GM12878 (cell line): ENCODE measurements around the gene VCPKMT. TPM values are rescaled to one million over a fixed set of nuclear protein-coding genes. Genes with fewer than 3 reads are reported as not detected.
A peak's percentile ranks its signal among the peaks of the same experiment; 100 is the strongest.

Experiments used
- ATAC-seq: fragments of 200-7000 bp; cut with Tn5 transposase; 3 replicates; pipeline ENCODE4 v1.9.1; 2020; ENCODE audit warnings: mild to moderate bottlenecking, moderate library complexity
- BruUV-seq: library from RNA; stranded (reverse); fragments of 400-500 nt; replicated peaks from 2 replicates; lab custom pipeline; 2021; lab: Mats Ljungman, UMichigan
- CTCF ChIA-PET: fragments of 300-600 bp; sonication (Branson Sonifier 250); formaldehyde crosslinking; extraction: SDS; loops from one replicate; lab custom pipeline; 2021; ENCODE audit warnings: inconsistent platforms; lab: Yijun Ruan, JAX
- POLR2A ChIA-PET: fragments of 350-600 bp; formaldehyde crosslinking; extraction: SDS; loops from one replicate; lab custom pipeline; 2021; ENCODE audit warnings: inconsistent platforms; lab: Charles Lee
- RAD21 ChIA-PET: fragments of 300-600 bp; sonication (Branson Sonifier 250); formaldehyde crosslinking; loops from one replicate; lab custom pipeline; 2023; ENCODE audit warnings: antibody characterized with exemption; ENCODE audit not compliant: unreplicated experiment; lab: Charles Lee
- SMC1A ChIA-PET: fragments of 300-600 bp; sonication (Branson Sonifier 250); formaldehyde crosslinking; loops from one replicate; lab custom pipeline; 2023; ENCODE audit not compliant: unreplicated experiment, uncharacterized antibody; lab: Charles Lee
- DNase-seq: peaks from one replicate; pipeline ENCODE4 v3.0.0-alpha.2; 2011; ENCODE audit warnings: low read depth, low spot score
- FAIRE-seq: peaks from 3 replicates; lab custom pipeline; 2011; peaks lifted over from hg19 to GRCh38; lab: Jason Lieb, UNC
- H2AFZ ChIP-seq: 2 replicates; pipeline ENCODE4 v1.6.0; 2011; ENCODE audit warnings: low read depth, low read length, control low read depth; ENCODE audit not compliant: control insufficient read depth
- H3K27ac ChIP-seq: 2 replicates; pipeline ENCODE4 v1.5.1; 2011; ENCODE audit warnings: control low read depth; ENCODE audit not compliant: control insufficient read depth, insufficient read depth
- H3K27me3 ChIP-seq, 2 experiments: replicated peaks in 1 of 2; 2 replicates each; pipeline versions ENCODE4 v1.6.0 to v1.6.1; 2011; ENCODE audit warnings: low read length in 1 of 2; ENCODE audit not compliant: control insufficient read depth in 2 of 2, insufficient read depth in 2 of 2
- H3K36me3 ChIP-seq, 2 experiments: 2 replicates each; pipeline ENCODE4 v1.5.1; 2011; ENCODE audit warnings: low read length in 1 of 2; ENCODE audit not compliant: control insufficient read depth in 2 of 2, insufficient read depth in 2 of 2
- H3K4me1 ChIP-seq: 2 replicates; pipeline ENCODE4 v1.6.1; 2011; ENCODE audit warnings: mild to moderate bottlenecking, low read length, moderate library complexity, mixed read lengths; ENCODE audit not compliant: control insufficient read depth, insufficient read depth
- H3K4me2 ChIP-seq: 2 replicates; pipeline ENCODE4 v1.6.0; 2011; ENCODE audit warnings: control low read depth; ENCODE audit not compliant: control insufficient read depth, insufficient read depth
- H3K4me3 ChIP-seq: fragments of 200-600 bp; sonication (generic); 2 replicates; pipeline ENCODE4 v1.5.1; 2016
- H3K79me2 ChIP-seq: 2 replicates; pipeline ENCODE4 v1.6.0; 2011; ENCODE audit warnings: low read length; ENCODE audit not compliant: control insufficient read depth, insufficient read depth
- H3K9ac ChIP-seq: 2 replicates; pipeline ENCODE4 v1.8.0; 2011; ENCODE audit warnings: low read length, control low read depth, mixed read lengths; ENCODE audit not compliant: control insufficient read depth, insufficient read depth
- H3K9me3 ChIP-seq: replicated peaks from 3 replicates; pipeline ENCODE4 v1.5.1; 2011; ENCODE audit warnings: mild to moderate bottlenecking, low read length; ENCODE audit not compliant: control insufficient read depth, insufficient read depth
- H4K20me1 ChIP-seq: 2 replicates; pipeline ENCODE4 v1.6.0; 2011; ENCODE audit not compliant: control insufficient read depth, insufficient read depth
- BRCA1 ChIP-seq: IDR thresholded peaks from 2 replicates; pipeline ENCODE4 v1.6.1; 2011; ENCODE audit warnings: low read depth, low read length, improper control_type of control experiment
- DPF2 ChIP-seq: fragments of 450-650 bp; IDR thresholded peaks from 2 replicates; pipeline ENCODE4 v1.6.1; 2017; ENCODE audit warnings: mild to moderate bottlenecking
- EED ChIP-seq: sonication (generic); IDR thresholded peaks from 2 replicates; pipeline ENCODE4 v1.6.1; 2016; ENCODE audit warnings: antibody characterized with exemption, low read depth
- IKZF1 ChIP-seq: fragments of 450-650 bp; conservative IDR thresholded peaks from 2 replicates; pipeline ENCODE4 v1.6.1; 2017; ENCODE audit warnings: antibody characterized with exemption, mild to moderate bottlenecking
- MEF2A ChIP-seq: IDR thresholded peaks from 2 replicates; pipeline ENCODE4 v1.6.1; 2011; ENCODE audit warnings: low read depth, mild to moderate bottlenecking, low read length, moderate library complexity; ENCODE audit not compliant: insufficient read depth
- MXI1 ChIP-seq: fragments of 150-350 bp; IDR thresholded peaks from 2 replicates; pipeline ENCODE4 v1.6.1; 2011; ENCODE audit warnings: low read depth, mild to moderate bottlenecking, inconsistent platforms, low read length, improper control_type of control experiment
- RELA ChIP-seq: fragments of 450-650 bp; IDR thresholded peaks from 2 replicates; pipeline ENCODE4 v1.8.0; 2014; ENCODE audit warnings: borderline replicate concordance; ENCODE audit not compliant: partially characterized antibody
- RUNX3 ChIP-seq: IDR thresholded peaks from 2 replicates; pipeline ENCODE4 v1.6.1; 2012; ENCODE audit warnings: low read length, inconsistent platforms
- SMAD5 ChIP-seq: IDR thresholded peaks from 2 replicates; pipeline ENCODE4 v1.6.1; 2016; ENCODE audit warnings: antibody characterized with exemption, low read depth
- ZNF217 ChIP-seq: fragments of 450-650 bp; IDR thresholded peaks from 2 replicates; pipeline ENCODE4 v1.6.1; 2017; ENCODE audit warnings: antibody characterized with exemption, mild to moderate bottlenecking
- WGBS: methylation state at CpG from one replicate; pipeline ENCODE4 v1.1.6; 2016; ENCODE audit warnings: low lambda C conversion rate; ENCODE audit not compliant: insufficient replicate concordance, insufficient coverage; ENCODE audit errors: missing lambda C conversion rate; 5-methylcytosine and 5-hydroxymethylcytosine counted together
- in situ Hi-C: fragments of 300-500 bp; cut with MboI; formaldehyde crosslinking; loops from 9 replicates; pipeline ENCODE4 v1.14.3; 2018; ENCODE audit warnings: mixed read lengths
- intact Hi-C: fragments of 100-400 bp; cut with micrococcal nuclease; formaldehyde crosslinking; loops from one replicate; pipeline ENCODE4 v1.14.2; 2022; ENCODE audit not compliant: unreplicated experiment
- polyA plus RNA-seq, 11 experiments: library from polyadenylated mRNA; depleted of rRNA in 4 of 11; unstranded in 6 of 11; stranded (reverse) in 5 of 11; fragments of >200 nt; fragmentation: Nextera tagmentation in 4 of 11; fragmentation: Illumina TruSeq in 1 of 11; extraction: Ambion mirVana in 4 of 11; extraction: Trizol in 1 of 11; gene quantifications; 1 replicate in 1 of 11; 2 replicates in 10 of 11; pipeline versions ENCODE4 v1.2.1 to v1.2.3, GENCODE V29; 2011 to 2016; ENCODE audit warnings: inconsistent platforms in 2 of 11, missing spikeins in 2 of 11, low read depth in 1 of 11
- total RNA-seq, 4 experiments: library from RNA; depleted of rRNA in 3 of 4; stranded (reverse); fragments of >200 nt in 3 of 4; fragmentation: Illumina TruSeq in 1 of 4; extraction: Trizol in 1 of 4; gene quantifications; 2 replicates each; pipeline versions ENCODE4 v1.2.1 to v1.2.3, GENCODE V29; 2013 to 2021
- TF ChIP-seq, protein P1 (sequence below): fragments of 450-650 bp; IDR thresholded peaks from 2 replicates; pipeline ENCODE4 v1.6.1; 2016; ENCODE audit warnings: mild to moderate bottlenecking, moderate library complexity, borderline replicate concordance
- TF ChIP-seq, protein P2 (sequence below): fragments of 450-650 bp; conservative IDR thresholded peaks from 2 replicates; pipeline ENCODE4 v1.6.1; 2017; ENCODE audit warnings: mild to moderate bottlenecking, moderate library complexity
- TF ChIP-seq, protein P3 (sequence below): fragments of 450-650 bp; formaldehyde crosslinking; IDR thresholded peaks from 2 replicates; pipeline ENCODE4 v1.4.0; 2022; ENCODE audit warnings: mild to moderate bottlenecking, moderate library complexity

Gene VCPKMT
- total and polyA plus RNA-seq, 10 of the 15 experiments (the other 5 are each of a cell fraction or from before 2014, with no cell fraction given) = 8.5 to 18.4 (median 12.8) TPM

DNA sequence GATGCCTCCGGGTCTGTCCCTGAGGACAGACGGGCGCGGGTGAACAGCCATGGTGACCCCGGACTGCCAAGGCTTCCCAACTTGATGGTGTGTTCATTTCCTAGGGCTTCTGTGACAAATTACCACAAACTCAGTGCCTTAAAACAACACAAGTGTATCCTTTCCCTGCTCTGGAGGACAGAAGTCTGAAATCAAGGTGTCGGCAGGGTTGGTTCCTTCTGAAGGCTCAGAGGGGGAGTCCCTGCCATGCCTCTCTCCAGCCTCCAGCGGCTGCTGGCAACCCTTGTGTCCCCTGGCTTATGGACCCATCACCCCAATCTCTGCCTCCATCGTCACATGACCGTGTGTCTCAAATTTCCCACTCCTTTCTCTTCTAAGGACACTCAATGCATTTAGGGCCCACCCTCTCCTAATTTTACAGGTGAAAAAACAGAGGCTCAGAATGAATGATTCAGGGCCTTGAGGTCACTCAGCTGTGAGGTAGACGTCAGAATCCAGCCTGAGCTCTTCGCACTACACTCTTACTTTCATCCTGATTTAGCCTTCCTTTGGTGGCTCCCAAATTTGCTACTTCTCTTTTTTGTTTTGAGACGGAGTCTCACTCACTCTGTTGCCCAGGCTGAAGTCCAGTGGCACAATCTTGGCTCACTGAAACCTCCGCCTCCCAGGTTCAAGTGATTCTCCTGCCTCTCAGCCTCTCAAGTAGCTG lies 45.4 kb downstream of the VCPKMT start:
- H3K79me2 ChIP-seq = no peaks in the 10 kb centered on the region
- H3K36me3 ChIP-seq = no peaks in the 10 kb centered on the region; a peak in 1 of 4 replicates
- H3K27ac ChIP-seq = no peak overlapping the region
- no peak overlapping the region for H3K4me3 ChIP-seq
- ATAC-seq = peak; percentile 85
- no peak overlapping the region; the same call in 1 of the 2 replicates for H3K4me2 ChIP-seq
- intact Hi-C loops = no loop called here
- ChIA-PET SMC1A (interaction anchor here (1.0 to 3.2 kb wide), 11 partner anchors 9 to 219 kb away, joined by 3 to 27 read pairs (median 4); partner anchors contain the start of gene NEMF), RAD21 (interaction anchor here (1.2 to 2.4 kb wide), 7 partner anchors 9 to 207 kb away, joined by 4 to 18 read pairs (median 7); no protein-coding TSS in a partner anchor), CTCF (interaction anchor here (1.0 to 2.9 kb wide), 5 partner anchors 11 to 191 kb away, joined by 3 to 10 read pairs (median 4); no protein-coding TSS in a partner anchor), POLR2A (interaction anchor here (0.6 to 3.9 kb wide), 8 partner anchors 9 to 67 kb away, joined by 3 to 27 read pairs (median 6); no protein-coding TSS in a partner anchor)
- no peak overlapping the region for H2AFZ ChIP-seq
- no peaks in the 10 kb centered on the region for H4K20me1 ChIP-seq
- BruUV-seq = no TSS peak
- H3K9me3 ChIP-seq = no peaks in the 10 kb centered on the region
- H3K27me3 ChIP-seq = no peaks in the 10 kb centered on the region
- WGBS = 62% methylated on average over 13 of the region's 13 CpGs
- FAIRE-seq = no peak
- in situ Hi-C loops = no loop called here
- peaks cover 17% of the 10 kb centered on the region for H3K4me1 ChIP-seq
- no peak overlapping the region for H3K9ac ChIP-seq
- no peak for DNase-seq
- TF ChIP-seq BRCA1 (no peak), MXI1 (no peak), SMAD5 (no peak), RELA (no peak), DPF2 (no peak), EED (peak; percentile 37; the same call in 1 of the 2 replicates), RUNX3 (peak; percentile 35; the same call in 1 of the 2 replicates), IKZF1 (peak; percentile 65), ZNF217 (no peak), MEF2A (no peak)
- TF ChIP-seq, protein P1, sequence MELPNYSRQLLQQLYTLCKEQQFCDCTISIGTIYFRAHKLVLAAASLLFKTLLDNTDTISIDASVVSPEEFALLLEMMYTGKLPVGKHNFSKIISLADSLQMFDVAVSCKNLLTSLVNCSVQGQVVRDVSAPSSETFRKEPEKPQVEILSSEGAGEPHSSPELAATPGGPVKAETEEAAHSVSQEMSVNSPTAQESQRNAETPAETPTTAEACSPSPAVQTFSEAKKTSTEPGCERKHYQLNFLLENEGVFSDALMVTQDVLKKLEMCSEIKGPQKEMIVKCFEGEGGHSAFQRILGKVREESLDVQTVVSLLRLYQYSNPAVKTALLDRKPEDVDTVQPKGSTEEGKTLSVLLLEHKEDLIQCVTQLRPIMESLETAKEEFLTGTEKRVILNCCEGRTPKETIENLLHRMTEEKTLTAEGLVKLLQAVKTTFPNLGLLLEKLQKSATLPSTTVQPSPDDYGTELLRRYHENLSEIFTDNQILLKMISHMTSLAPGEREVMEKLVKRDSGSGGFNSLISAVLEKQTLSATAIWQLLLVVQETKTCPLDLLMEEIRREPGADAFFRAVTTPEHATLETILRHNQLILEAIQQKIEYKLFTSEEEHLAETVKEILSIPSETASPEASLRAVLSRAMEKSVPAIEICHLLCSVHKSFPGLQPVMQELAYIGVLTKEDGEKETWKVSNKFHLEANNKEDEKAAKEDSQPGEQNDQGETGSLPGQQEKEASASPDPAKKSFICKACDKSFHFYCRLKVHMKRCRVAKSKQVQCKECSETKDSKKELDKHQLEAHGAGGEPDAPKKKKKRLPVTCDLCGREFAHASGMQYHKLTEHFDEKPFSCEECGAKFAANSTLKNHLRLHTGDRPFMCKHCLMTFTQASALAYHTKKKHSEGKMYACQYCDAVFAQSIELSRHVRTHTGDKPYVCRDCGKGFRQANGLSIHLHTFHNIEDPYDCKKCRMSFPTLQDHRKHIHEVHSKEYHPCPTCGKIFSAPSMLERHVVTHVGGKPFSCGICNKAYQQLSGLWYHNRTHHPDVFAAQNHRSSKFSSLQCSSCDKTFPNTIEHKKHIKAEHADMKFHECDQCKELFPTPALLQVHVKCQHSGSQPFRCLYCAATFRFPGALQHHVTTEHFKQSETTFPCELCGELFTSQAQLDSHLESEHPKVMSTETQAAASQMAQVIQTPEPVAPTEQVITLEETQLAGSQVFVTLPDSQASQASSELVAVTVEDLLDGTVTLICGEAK = no peak
- TF ChIP-seq, protein P2, sequence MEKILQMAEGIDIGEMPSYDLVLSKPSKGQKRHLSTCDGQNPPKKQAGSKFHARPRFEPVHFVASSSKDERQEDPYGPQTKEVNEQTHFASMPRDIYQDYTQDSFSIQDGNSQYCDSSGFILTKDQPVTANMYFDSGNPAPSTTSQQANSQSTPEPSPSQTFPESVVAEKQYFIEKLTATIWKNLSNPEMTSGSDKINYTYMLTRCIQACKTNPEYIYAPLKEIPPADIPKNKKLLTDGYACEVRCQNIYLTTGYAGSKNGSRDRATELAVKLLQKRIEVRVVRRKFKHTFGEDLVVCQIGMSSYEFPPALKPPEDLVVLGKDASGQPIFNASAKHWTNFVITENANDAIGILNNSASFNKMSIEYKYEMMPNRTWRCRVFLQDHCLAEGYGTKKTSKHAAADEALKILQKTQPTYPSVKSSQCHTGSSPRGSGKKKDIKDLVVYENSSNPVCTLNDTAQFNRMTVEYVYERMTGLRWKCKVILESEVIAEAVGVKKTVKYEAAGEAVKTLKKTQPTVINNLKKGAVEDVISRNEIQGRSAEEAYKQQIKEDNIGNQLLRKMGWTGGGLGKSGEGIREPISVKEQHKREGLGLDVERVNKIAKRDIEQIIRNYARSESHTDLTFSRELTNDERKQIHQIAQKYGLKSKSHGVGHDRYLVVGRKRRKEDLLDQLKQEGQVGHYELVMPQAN = no peak
- TF ChIP-seq, protein P3, sequence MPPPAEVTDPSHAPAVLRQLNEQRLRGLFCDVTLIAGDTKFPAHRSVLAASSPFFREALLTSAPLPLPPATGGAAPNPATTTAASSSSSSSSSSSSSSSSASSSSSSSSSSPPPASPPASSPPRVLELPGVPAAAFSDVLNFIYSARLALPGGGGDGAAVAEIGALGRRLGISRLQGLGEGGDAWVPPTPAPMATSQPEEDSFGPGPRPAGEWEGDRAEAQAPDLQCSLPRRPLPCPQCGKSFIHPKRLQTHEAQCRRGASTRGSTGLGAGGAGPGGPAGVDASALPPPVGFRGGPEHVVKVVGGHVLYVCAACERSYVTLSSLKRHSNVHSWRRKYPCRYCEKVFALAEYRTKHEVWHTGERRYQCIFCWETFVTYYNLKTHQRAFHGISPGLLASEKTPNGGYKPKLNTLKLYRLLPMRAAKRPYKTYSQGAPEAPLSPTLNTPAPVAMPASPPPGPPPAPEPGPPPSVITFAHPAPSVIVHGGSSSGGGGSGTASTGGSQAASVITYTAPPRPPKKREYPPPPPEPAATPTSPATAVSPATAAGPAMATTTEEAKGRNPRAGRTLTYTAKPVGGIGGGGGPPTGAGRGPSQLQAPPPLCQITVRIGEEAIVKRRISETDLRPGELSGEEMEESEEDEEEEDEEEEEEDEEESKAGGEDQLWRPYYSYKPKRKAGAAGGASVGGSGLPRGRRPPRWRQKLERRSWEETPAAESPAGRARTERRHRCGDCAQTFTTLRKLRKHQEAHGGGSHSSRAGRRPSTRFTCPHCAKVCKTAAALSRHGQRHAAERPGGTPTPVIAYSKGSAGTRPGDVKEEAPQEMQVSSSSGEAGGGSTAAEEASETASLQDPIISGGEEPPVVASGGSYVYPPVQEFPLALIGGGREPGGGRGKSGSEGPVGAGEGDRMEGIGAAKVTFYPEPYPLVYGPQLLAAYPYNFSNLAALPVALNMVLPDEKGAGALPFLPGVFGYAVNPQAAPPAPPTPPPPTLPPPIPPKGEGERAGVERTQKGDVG (CRISPR knock-in tag) = no peak
